CD4-positive, CD25-positive, alpha-beta regulatory T cell (primary cell): ENCODE results near the gene KCNH8. TPM values are rescaled to one million over a fixed set of nuclear protein-coding genes. Genes with fewer than 3 reads are reported as not detected.

Experiments
- ATAC-seq, 2 donors: fragments of 150-1000 bp; cut with Tn5 transposase; one replicate each; pipeline ENCODE4 v1.10.0; 2021; ENCODE audit warnings: low read depth in 2 of 2, moderate number of reproducible peaks in 2 of 2, moderate library complexity in 1 of 2
- DNase-seq, 3 donors: peaks; one replicate each; pipeline versions ENCODE4 v3.0.0 to v3.0.0-alpha.2; 2012 to 2022; ENCODE audit warnings: mixed read lengths in 1 of 3
- H3K27ac ChIP-seq: one replicate; pipeline ENCODE4 v1.7.0; 2013; ENCODE audit warnings: mild to moderate bottlenecking, low read length; ENCODE audit not compliant: insufficient read depth, poor library complexity, severe bottlenecking
- H3K27me3 ChIP-seq: one replicate; pipeline ENCODE4 v1.7.0; 2013; ENCODE audit warnings: low read length; ENCODE audit not compliant: control insufficient read depth, insufficient read depth
- H3K36me3 ChIP-seq: one replicate; pipeline ENCODE4 v1.7.0; 2013; ENCODE audit warnings: mild to moderate bottlenecking, low read length, moderate library complexity; ENCODE audit not compliant: control insufficient read depth, insufficient read depth
- H3K4me1 ChIP-seq: 2 replicates; pipeline ENCODE4 v1.7.0; 2013; ENCODE audit warnings: mild to moderate bottlenecking, low read length; ENCODE audit not compliant: insufficient read depth, control insufficient read depth, poor library complexity, severe bottlenecking
- H3K4me3 ChIP-seq: one replicate; pipeline ENCODE4 v1.7.0; 2013; ENCODE audit warnings: low read depth, mild to moderate bottlenecking, low read length, moderate library complexity
- H3K9me3 ChIP-seq, 2 experiments: 1 replicate in 1 of 2; 2 replicates in 1 of 2; pipeline ENCODE4 v1.7.0; 2013; ENCODE audit warnings: low read length in 2 of 2, mild to moderate bottlenecking in 1 of 2, moderate library complexity in 1 of 2; ENCODE audit not compliant: control insufficient read depth in 2 of 2
- H3K27ac Mint-ChIP-seq, 3 donors: one replicate each; pipeline ENCODE4 v1.8.0; 2020 to 2022; ENCODE audit warnings: mild to moderate bottlenecking in 3 of 3, mixed read lengths in 3 of 3, moderate library complexity in 2 of 3
- H3K27me3 Mint-ChIP-seq: one replicate; pipeline ENCODE4 v1.8.0; 2022; ENCODE audit warnings: mild to moderate bottlenecking, mixed read lengths
- H3K36me3 Mint-ChIP-seq: one replicate; pipeline ENCODE4 v1.8.0; 2020; ENCODE audit warnings: mixed read lengths
- H3K4me1 Mint-ChIP-seq, 4 donors: one replicate each; pipeline ENCODE4 v1.8.0; 2020 to 2022; ENCODE audit warnings: mixed read lengths in 4 of 4, mild to moderate bottlenecking in 1 of 4
- H3K4me3 Mint-ChIP-seq, 4 donors: one replicate each; pipeline ENCODE4 v1.8.0; 2020 to 2022; ENCODE audit warnings: mild to moderate bottlenecking in 4 of 4, mixed read lengths in 4 of 4, moderate library complexity in 3 of 4
- H3K9me3 Mint-ChIP-seq, 7 donors: one replicate each; pipeline ENCODE4 v1.8.0; 2020 to 2022; ENCODE audit warnings: mixed read lengths in 7 of 7, mild to moderate bottlenecking in 3 of 7, moderate library complexity in 2 of 7
- polyA plus RNA-seq, 4 donors: library from polyadenylated mRNA; unstranded; fragments of 300-500 nt; fragmentation: Illumina TruSeq; gene quantifications; one replicate each; pipeline ENCODE4 v1.2.3, GENCODE V29; 2021
- total RNA-seq: library from RNA; stranded (reverse); gene quantifications from one replicate; pipeline ENCODE4 v1.2.3, GENCODE V29; 2022

KCNH8 gene
- total and polyA plus RNA-seq, 5 donors from 2014 or later = 0.17 TPM; not detected in 4

DNA sequence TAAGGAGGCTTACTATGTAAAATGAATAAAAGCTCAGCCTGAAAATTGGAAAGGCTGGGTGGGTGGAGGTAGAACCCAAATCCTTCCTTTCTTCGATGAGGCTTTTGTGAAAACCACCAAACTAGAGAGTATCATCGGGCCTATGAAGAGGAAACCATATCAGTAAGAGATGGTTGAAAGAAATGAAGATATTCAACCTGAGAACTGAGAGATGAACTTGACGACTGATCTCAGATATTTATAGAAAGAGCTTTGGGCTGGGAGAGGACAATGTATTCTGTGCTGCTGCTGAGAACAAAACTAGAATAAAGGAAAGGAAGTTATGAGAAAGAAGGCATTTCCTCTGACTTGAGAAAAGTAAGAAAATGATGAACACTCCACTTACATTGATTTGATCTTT lies 236.6 kb downstream of the KCNH8 start:
- Mint-ChIP-seq H3K9me3 (peaks cover 0 to 2% (median 0%) of the 10 kb centered on the region in 7 donors), H3K4me1 (no peaks in the 10 kb centered on the region), H3K4me3 (no peak overlapping the region), H3K27me3 (no peaks in the 10 kb centered on the region), H3K27ac (no peak overlapping the region), H3K36me3 (no peaks in the 10 kb centered on the region)
- Histone ChIP-seq H3K27me3 (no peaks in the 10 kb centered on the region), H3K36me3 (no peaks in the 10 kb centered on the region), H3K9me3 (no peaks in the 10 kb centered on the region), H3K4me3 (no peak overlapping the region), H3K27ac (no peak overlapping the region), H3K4me1 (no peaks in the 10 kb centered on the region)
- DNase-seq (no peak), ATAC-seq (no peak)

- Histone ChIP-seq H3K36me3 (no peaks in the 10 kb centered on the region), H3K27ac (no peak overlapping the region), H3K4me1 (no peaks in the 10 kb centered on the region), H3K4me3 (no peak overlapping the region), H3K9me3 (no peaks in the 10 kb centered on the region), H3K27me3 (no peaks in the 10 kb centered on the region)
- Mint-ChIP-seq H3K4me1 (no peaks in the 10 kb centered on the region), H3K9me3 (peaks cover 0 to 5% (median 0%) of the 10 kb centered on the region in 7 donors), H3K27me3 (no peaks in the 10 kb centered on the region), H3K27ac (no peak overlapping the region), H3K36me3 (no peaks in the 10 kb centered on the region), H3K4me3 (no peak overlapping the region)
- DNase-seq = no peak
- ATAC-seq = no peak
Measured at GRCh38 chr3:19392150-19392549, 243.8 kb downstream of the KCNH8 start.

GRCh38 chr3:19394946-19395345 lies 246.6 kb downstream of the KCNH8 start:
- peaks cover 0 to 5% (median 0%) of the 10 kb centered on the region in 7 donors for H3K9me3 Mint-ChIP-seq
- Histone ChIP-seq H3K4me1 (no peaks in the 10 kb centered on the region), H3K27ac (no peak overlapping the region), H3K9me3 (no peaks in the 10 kb centered on the region), H3K27me3 (no peaks in the 10 kb centered on the region), H3K36me3 (no peaks in the 10 kb centered on the region), H3K4me3 (no peak overlapping the region)
- no peaks in the 10 kb centered on the region for H3K4me1 Mint-ChIP-seq
- ATAC-seq (no peak), DNase-seq (no peak)
- no peak overlapping the region for H3K4me3 Mint-ChIP-seq
- H3K36me3 Mint-ChIP-seq = no peaks in the 10 kb centered on the region
- H3K27ac Mint-ChIP-seq = no peak overlapping the region
- no peaks in the 10 kb centered on the region for H3K27me3 Mint-ChIP-seq

GRCh38 chr3:19396726-19397125 lies 248.4 kb downstream of the KCNH8 start:
- H3K9me3 Mint-ChIP-seq = peaks cover 0 to 4% (median 0%) of the 10 kb centered on the region in 7 donors
- H3K4me3 Mint-ChIP-seq = no peak overlapping the region
- ATAC-seq (no peak), DNase-seq (no peak)
- H3K36me3 Mint-ChIP-seq = no peaks in the 10 kb centered on the region
- no peaks in the 10 kb centered on the region for H3K27me3 ChIP-seq
- H3K4me3 ChIP-seq = no peak overlapping the region
- no peaks in the 10 kb centered on the region for H3K9me3 ChIP-seq
- no peaks in the 10 kb centered on the region for H3K4me1 ChIP-seq
- H3K27ac Mint-ChIP-seq = no peak overlapping the region
- H3K4me1 Mint-ChIP-seq = no peaks in the 10 kb centered on the region
- H3K27ac ChIP-seq = no peak overlapping the region
- H3K27me3 Mint-ChIP-seq = no peaks in the 10 kb centered on the region
- no peaks in the 10 kb centered on the region for H3K36me3 ChIP-seq

DNA sequence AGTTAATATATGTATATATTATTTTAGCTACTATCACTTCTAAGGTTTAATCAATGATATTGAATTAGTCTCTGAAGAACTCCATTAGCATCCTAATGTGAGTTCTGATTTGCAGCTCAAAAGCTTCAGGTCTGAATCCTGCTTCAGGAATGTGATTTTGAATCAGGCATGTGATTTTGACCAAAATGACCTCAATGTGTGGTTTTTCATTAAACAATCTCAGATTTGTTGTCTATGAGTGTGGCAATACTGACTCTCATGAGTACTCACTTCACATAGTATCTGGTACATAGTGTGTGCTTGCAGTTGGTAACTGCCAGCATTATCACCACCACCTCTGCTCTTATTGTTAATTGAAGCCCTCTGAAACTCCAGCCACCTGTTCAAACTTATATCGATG lies 251.0 kb downstream of the KCNH8 start:
- no peaks in the 10 kb centered on the region for H3K27me3 Mint-ChIP-seq
- no peaks in the 10 kb centered on the region for H3K36me3 Mint-ChIP-seq
- no peak for ATAC-seq
- no peaks in the 10 kb centered on the region for H3K9me3 ChIP-seq
- no peak overlapping the region for H3K27ac Mint-ChIP-seq
- no peak for DNase-seq
- no peaks in the 10 kb centered on the region for H3K4me1 Mint-ChIP-seq
- no peak overlapping the region for H3K27ac ChIP-seq
- H3K9me3 Mint-ChIP-seq = peaks cover 0 to 4% (median 0%) of the 10 kb centered on the region in 7 donors
- H3K4me3 Mint-ChIP-seq = no peak overlapping the region
- H3K27me3 ChIP-seq = no peaks in the 10 kb centered on the region
- no peak overlapping the region for H3K4me3 ChIP-seq
- H3K36me3 ChIP-seq = no peaks in the 10 kb centered on the region
- H3K4me1 ChIP-seq = no peaks in the 10 kb centered on the region

DNA sequence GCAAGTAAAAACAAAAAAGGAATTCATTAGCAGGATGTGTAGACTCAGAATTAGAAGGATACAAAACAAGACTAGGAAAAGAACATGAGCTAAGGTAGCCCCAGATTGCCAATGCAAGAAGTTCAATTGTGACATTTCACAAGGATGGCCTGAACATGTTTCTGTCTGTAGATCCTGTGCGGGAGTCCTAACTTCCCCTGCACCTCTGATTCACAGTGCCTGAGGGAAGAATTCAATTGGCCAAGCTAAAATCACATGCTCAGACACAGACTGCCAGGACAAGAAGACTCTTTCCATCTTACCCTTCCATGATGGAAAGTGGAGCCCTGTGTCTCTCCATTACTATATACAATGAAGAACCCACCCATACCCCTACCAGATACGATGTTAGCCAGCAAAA lies 251.5 kb downstream of the KCNH8 start:
- H3K4me1 Mint-ChIP-seq = no peaks in the 10 kb centered on the region
- Histone ChIP-seq H3K27me3 (no peaks in the 10 kb centered on the region), H3K9me3 (no peaks in the 10 kb centered on the region), H3K27ac (no peak overlapping the region), H3K36me3 (no peaks in the 10 kb centered on the region), H3K4me1 (no peaks in the 10 kb centered on the region), H3K4me3 (no peak overlapping the region)
- DNase-seq (no peak), ATAC-seq (no peak)
- no peak overlapping the region for H3K4me3 Mint-ChIP-seq
- H3K9me3 Mint-ChIP-seq = peaks cover 0 to 4% (median 0%) of the 10 kb centered on the region in 7 donors
- no peaks in the 10 kb centered on the region for H3K36me3 Mint-ChIP-seq
- H3K27ac Mint-ChIP-seq = no peak overlapping the region
- H3K27me3 Mint-ChIP-seq = no peaks in the 10 kb centered on the region

DNA sequence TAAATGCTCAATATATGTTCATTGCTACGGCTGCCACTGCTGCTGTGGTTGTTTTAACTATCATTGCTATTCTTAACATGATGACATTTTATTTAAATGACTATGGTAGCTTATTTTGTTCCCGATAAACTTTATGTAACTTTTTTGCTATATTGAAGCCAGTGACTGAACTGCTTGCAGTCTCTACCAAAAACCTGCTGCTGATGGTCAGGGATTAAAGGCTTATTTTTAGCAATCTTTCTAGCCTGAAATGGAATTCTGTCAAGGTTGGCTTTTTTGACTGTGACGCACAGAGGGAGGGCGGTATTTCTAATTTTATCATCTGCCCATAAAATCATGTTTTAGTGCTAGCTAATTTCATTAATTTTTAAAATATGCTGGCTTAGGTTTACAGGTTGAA lies 271.8 kb downstream of the KCNH8 start:
- no peaks in the 10 kb centered on the region for H3K9me3 ChIP-seq
- no peaks in the 10 kb centered on the region for H3K4me1 ChIP-seq
- Mint-ChIP-seq H3K27ac (no peak overlapping the region), H3K36me3 (no peaks in the 10 kb centered on the region), H3K4me1 (no peaks in the 10 kb centered on the region), H3K4me3 (no peak overlapping the region), H3K9me3 (peaks cover 0 to 5% (median 0%) of the 10 kb centered on the region in 7 donors), H3K27me3 (no peaks in the 10 kb centered on the region)
- ATAC-seq (no peak), DNase-seq (no peak)
- no peak overlapping the region for H3K27ac ChIP-seq
- no peak overlapping the region for H3K4me3 ChIP-seq
- no peaks in the 10 kb centered on the region for H3K36me3 ChIP-seq
- no peaks in the 10 kb centered on the region for H3K27me3 ChIP-seq

DNA sequence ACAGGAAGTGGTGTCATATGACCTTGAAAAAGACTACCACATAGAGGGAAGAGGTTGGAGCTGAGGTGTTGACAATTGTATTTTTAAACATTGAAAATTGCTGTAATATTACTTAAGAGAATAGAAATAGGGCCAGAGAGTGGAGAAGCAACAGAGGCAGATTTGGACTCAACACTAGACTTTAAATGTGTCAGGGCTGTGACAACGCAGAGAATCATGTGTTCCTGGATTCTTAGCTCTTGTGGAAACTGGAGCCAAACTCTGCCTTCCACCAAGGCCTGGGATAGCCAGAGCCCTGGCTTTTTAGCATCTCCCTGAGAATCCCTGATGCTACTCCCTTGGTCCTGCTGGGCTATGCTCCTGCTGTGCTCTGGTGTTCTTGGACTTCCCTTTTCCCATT lies 277.5 kb downstream of the KCNH8 start:
- ATAC-seq (no peak), DNase-seq (no peak)
- Mint-ChIP-seq H3K27me3 (no peaks in the 10 kb centered on the region), H3K4me1 (no peaks in the 10 kb centered on the region), H3K4me3 (no peak overlapping the region), H3K9me3 (peaks cover 0 to 20% (median 3%) of the 10 kb centered on the region in 7 donors), H3K27ac (no peak overlapping the region), H3K36me3 (no peaks in the 10 kb centered on the region)
- Histone ChIP-seq H3K4me1 (no peaks in the 10 kb centered on the region), H3K4me3 (no peak overlapping the region), H3K27me3 (no peaks in the 10 kb centered on the region), H3K27ac (no peak overlapping the region), H3K36me3 (no peaks in the 10 kb centered on the region), H3K9me3 (no peaks in the 10 kb centered on the region)
